GM06990 (cell line): ENCODE measurements around the gene TCF4.

Source experiments
- DNase-seq: peaks from one replicate; pipeline ENCODE4 v3.0.0-alpha.2; 2011; ENCODE audit not compliant: insufficient read length; ENCODE audit errors: extremely low read depth
- H3K27me3 ChIP-seq: replicated peaks from 2 replicates; pipeline ENCODE4 v1.6.0; 2011; ENCODE audit warnings: low read length; ENCODE audit not compliant: control insufficient read depth, insufficient read depth
- H3K36me3 ChIP-seq: 2 replicates; pipeline ENCODE4 v1.5.1; 2011; ENCODE audit warnings: low read length; ENCODE audit not compliant: control insufficient read depth, insufficient read depth
- H3K4me3 ChIP-seq: replicated peaks from 2 replicates; pipeline ENCODE4 v1.5.1; 2011; ENCODE audit warnings: low read depth, mild to moderate bottlenecking, control low read depth, low read length
- CTCF ChIP-seq: IDR thresholded peaks from 2 replicates; pipeline ENCODE4 v1.5.1; 2011; ENCODE audit warnings: low read length, control low read depth, mild to moderate bottlenecking, inconsistent platforms; ENCODE audit not compliant: insufficient read depth, poor library complexity, severe bottlenecking

The TCF4 gene

GRCh38 chr18:55387139-55387984 is 200.6 kb downstream of the TCF4 start:
- TF ChIP-seq CTCF = no peak
- Histone ChIP-seq H3K36me3 (no peaks in the 10 kb centered on the region), H3K27me3 (no peaks in the 10 kb centered on the region), H3K4me3 (no peak overlapping the region)
- DNase-seq = no peak

GRCh38 chr18:55386545-55386944 is 201.4 kb downstream of the TCF4 start:
- Histone ChIP-seq H3K4me3 (no peak overlapping the region), H3K27me3 (no peaks in the 10 kb centered on the region), H3K36me3 (no peaks in the 10 kb centered on the region)
- no peak for DNase-seq
- TF ChIP-seq CTCF = no peak

GRCh38 chr18:55385770-55386169 is 202.2 kb downstream of the TCF4 start:
- DNase-seq = no peak
- Histone ChIP-seq H3K27me3 (no peaks in the 10 kb centered on the region), H3K4me3 (no peak overlapping the region), H3K36me3 (no peaks in the 10 kb centered on the region)
- TF ChIP-seq CTCF = no peak

GRCh38 chr18:55384551-55385275 is 203.3 kb downstream of the TCF4 start:
- Histone ChIP-seq H3K36me3 (no peaks in the 10 kb centered on the region), H3K4me3 (no peak overlapping the region), H3K27me3 (no peaks in the 10 kb centered on the region)
- DNase-seq = no peak
- peak; percentile 71 for TF ChIP-seq CTCF

GRCh38 chr18:55384115-55384514 is 203.9 kb downstream of the TCF4 start:
- Histone ChIP-seq H3K4me3 (no peak overlapping the region), H3K27me3 (no peaks in the 10 kb centered on the region), H3K36me3 (no peaks in the 10 kb centered on the region)
- no peak for TF ChIP-seq CTCF
- DNase-seq = no peak
